Liver (tissue), 9 donors: ENCODE results near the gene NDUFC2. TPM values are rescaled to one million over a fixed set of nuclear protein-coding genes. Genes with fewer than 3 reads are reported as not detected.

Experiments
- DNase-seq: peaks from one replicate; pipeline ENCODE4 v3.0.0-alpha.2; 2017; ENCODE audit warnings: low spot score
- H3K27ac ChIP-seq, 2 donors: one replicate each; pipeline ENCODE4 v1.7.0; 2013; ENCODE audit warnings: inconsistent platforms in 2 of 2, low read length in 2 of 2, control low read depth in 1 of 2, low read depth in 1 of 2, mild to moderate bottlenecking in 1 of 2
- H3K27me3 ChIP-seq, 4 donors: one replicate each; pipeline versions ENCODE4 v1.6.1 to v1.7.0; 2013; ENCODE audit warnings: low read length in 3 of 4, inconsistent platforms in 1 of 4, mild to moderate bottlenecking in 1 of 4, moderate library complexity in 1 of 4; ENCODE audit not compliant: control insufficient read depth in 4 of 4, insufficient read depth in 4 of 4
- H3K36me3 ChIP-seq, 4 donors: one replicate each; pipeline versions ENCODE4 v1.6.1 to v1.7.0; 2013; ENCODE audit warnings: low read length in 3 of 4, mild to moderate bottlenecking in 3 of 4, low read depth in 1 of 4, moderate library complexity in 1 of 4; ENCODE audit not compliant: control insufficient read depth in 4 of 4, insufficient read depth in 3 of 4
- H3K4me1 ChIP-seq, 4 donors: one replicate each; pipeline versions ENCODE4 v1.6.1 to v1.7.0; 2013; ENCODE audit warnings: low read length in 3 of 4, mild to moderate bottlenecking in 3 of 4, moderate library complexity in 1 of 4; ENCODE audit not compliant: control insufficient read depth in 4 of 4, insufficient read depth in 4 of 4
- H3K4me3 ChIP-seq, 3 donors: one replicate each; pipeline versions ENCODE4 v1.6.1 to v1.7.0; 2013; ENCODE audit warnings: low read length in 3 of 3, control low read depth in 1 of 3, low read depth in 1 of 3, mild to moderate bottlenecking in 1 of 3
- H3K9ac ChIP-seq, 2 donors: one replicate each; pipeline ENCODE4 v1.7.0; 2013; ENCODE audit warnings: low read length in 2 of 2, mild to moderate bottlenecking in 2 of 2, moderate library complexity in 2 of 2, control low read depth in 1 of 2, low read depth in 1 of 2
- H3K9me3 ChIP-seq, 4 donors: one replicate each; pipeline versions ENCODE4 v1.6.1 to v1.7.0; 2013; ENCODE audit warnings: low read length in 3 of 4; ENCODE audit not compliant: control insufficient read depth in 4 of 4
- CTCF ChIP-seq: fragments of 150-350 bp; IDR thresholded peaks from 2 replicates; pipeline ENCODE4 v1.5.1; 2017; ENCODE audit warnings: improper control_type of control experiment, low read depth, low read length; ENCODE audit not compliant: missing input control
- EGR1 ChIP-seq, 2 donors: IDR thresholded peaks; 2 replicates each; pipeline ENCODE4 v1.6.1; 2016 to 2018; ENCODE audit warnings: antibody characterized with exemption in 2 of 2, low read depth in 2 of 2
- FOXA2 ChIP-seq: IDR thresholded peaks from 2 replicates; pipeline ENCODE4 v1.6.1; 2016; ENCODE audit warnings: antibody characterized with exemption
- GABPA ChIP-seq, 2 donors: IDR thresholded peaks in 1 of 2; conservative IDR thresholded peaks in 1 of 2; 2 replicates each; pipeline ENCODE4 v1.6.1; 2016; ENCODE audit warnings: antibody characterized with exemption in 2 of 2, mild to moderate bottlenecking in 1 of 2, moderate library complexity in 1 of 2
- HNF4G ChIP-seq: IDR thresholded peaks from 2 replicates; pipeline ENCODE4 v1.6.1; 2016; ENCODE audit warnings: antibody characterized with exemption
- JUND ChIP-seq, 2 donors: IDR thresholded peaks; 2 replicates each; pipeline ENCODE4 v1.6.1; 2016; ENCODE audit warnings: antibody characterized with exemption in 2 of 2
- MAX ChIP-seq: IDR thresholded peaks from 2 replicates; pipeline ENCODE4 v1.6.1; 2016; ENCODE audit warnings: antibody characterized with exemption
- NR2F2 ChIP-seq: IDR thresholded peaks from 2 replicates; pipeline ENCODE4 v1.6.1; 2016; ENCODE audit warnings: antibody characterized with exemption
- RAD21 ChIP-seq, 2 donors: IDR thresholded peaks; 2 replicates each; pipeline ENCODE4 v1.6.1; 2016; ENCODE audit warnings: antibody characterized with exemption in 2 of 2, mild to moderate bottlenecking in 2 of 2
- RXRA ChIP-seq, 2 donors: IDR thresholded peaks; 2 replicates each; pipeline ENCODE4 v1.6.1; 2017 to 2018; ENCODE audit warnings: antibody characterized with exemption in 2 of 2, mild to moderate bottlenecking in 1 of 2
- SP1 ChIP-seq: IDR thresholded peaks from 2 replicates; pipeline ENCODE4 v1.6.1; 2018; ENCODE audit warnings: antibody characterized with exemption, mild to moderate bottlenecking
- TAF1 ChIP-seq: conservative IDR thresholded peaks from 2 replicates; pipeline ENCODE4 v1.6.1; 2016; ENCODE audit warnings: antibody characterized with exemption, mild to moderate bottlenecking
- YY1 ChIP-seq: IDR thresholded peaks from 2 replicates; pipeline ENCODE4 v1.6.1; 2016; ENCODE audit warnings: antibody characterized with exemption, mild to moderate bottlenecking
- ZBTB33 ChIP-seq: IDR thresholded peaks from 2 replicates; pipeline ENCODE4 v1.6.1; 2016; ENCODE audit warnings: antibody characterized with exemption
- WGBS: extraction: QIAGEN DNeasy Blood & Tissue Kit; methylation state at CpG from one replicate; pipeline ENCODE4 v1.1.7; 2013; 5-methylcytosine and 5-hydroxymethylcytosine counted together
- polyA plus RNA-seq, 2 donors: library from polyadenylated mRNA; stranded (reverse) in 1 of 2; unstranded in 1 of 2; fragments of 200-250 nt in 1 of 2; fragments of >200 nt in 1 of 2; fragmentation: Nextera tagmentation in 1 of 2; extraction: Ambion mirVana in 1 of 2; gene quantifications; one replicate each; pipeline versions ENCODE4 v1.2.1 to v1.2.3, GENCODE V29; 2013 to 2015
- total RNA-seq, 2 donors: library from RNA; depleted of rRNA; stranded (reverse); fragments of >200 nt; gene quantifications; one replicate each; pipeline ENCODE4 v1.2.3, GENCODE V29; 2014
- TF ChIP-seq, protein P1 (sequence below): IDR thresholded peaks from 2 replicates; pipeline ENCODE4 v1.6.1; 2016; ENCODE audit warnings: antibody characterized with exemption
- donor health status: healthy.
- donor health status: healthy.
- donor health status: healthy.
- donor health status: healthy.
- donor health status: healthy.

NDUFC2 gene
- total and polyA plus RNA-seq, 4 donors = 86.9 to 783 (median 199) TPM

- no peak for DNase-seq
- no peaks in the 10 kb centered on the region for H3K27me3 ChIP-seq
- H3K4me3 ChIP-seq = no peak overlapping the region
- H3K9ac ChIP-seq = no peak overlapping the region
- WGBS = 97% methylated on average over 5 of the region's 5 CpGs
- TF ChIP-seq EGR1 (IDR thresholded peaks at IDR 0.05; ENCODE audit: low read depth in 2 of 2) (no peak), GABPA (IDR thresholded peaks at IDR 0.05 in 1 of 2, conservative IDR thresholded peaks at IDR 0.05 in 1 of 2) (no peak), SP1 (no peak), NR2F2 (no peak)
- no peaks in the 10 kb centered on the region for H3K9me3 ChIP-seq
- peaks cover 4 to 25% (median 9%) of the 10 kb centered on the region in 4 donors for H3K36me3 ChIP-seq
- peaks cover 0 to 2% (median 0%) of the 10 kb centered on the region in 4 donors for H3K4me1 ChIP-seq
- H3K27ac ChIP-seq = no peak overlapping the region
These were observed 30.7 kb upstream of the NDUFC2 start for GRCh38 chr11:78110351-78110750.

DNA sequence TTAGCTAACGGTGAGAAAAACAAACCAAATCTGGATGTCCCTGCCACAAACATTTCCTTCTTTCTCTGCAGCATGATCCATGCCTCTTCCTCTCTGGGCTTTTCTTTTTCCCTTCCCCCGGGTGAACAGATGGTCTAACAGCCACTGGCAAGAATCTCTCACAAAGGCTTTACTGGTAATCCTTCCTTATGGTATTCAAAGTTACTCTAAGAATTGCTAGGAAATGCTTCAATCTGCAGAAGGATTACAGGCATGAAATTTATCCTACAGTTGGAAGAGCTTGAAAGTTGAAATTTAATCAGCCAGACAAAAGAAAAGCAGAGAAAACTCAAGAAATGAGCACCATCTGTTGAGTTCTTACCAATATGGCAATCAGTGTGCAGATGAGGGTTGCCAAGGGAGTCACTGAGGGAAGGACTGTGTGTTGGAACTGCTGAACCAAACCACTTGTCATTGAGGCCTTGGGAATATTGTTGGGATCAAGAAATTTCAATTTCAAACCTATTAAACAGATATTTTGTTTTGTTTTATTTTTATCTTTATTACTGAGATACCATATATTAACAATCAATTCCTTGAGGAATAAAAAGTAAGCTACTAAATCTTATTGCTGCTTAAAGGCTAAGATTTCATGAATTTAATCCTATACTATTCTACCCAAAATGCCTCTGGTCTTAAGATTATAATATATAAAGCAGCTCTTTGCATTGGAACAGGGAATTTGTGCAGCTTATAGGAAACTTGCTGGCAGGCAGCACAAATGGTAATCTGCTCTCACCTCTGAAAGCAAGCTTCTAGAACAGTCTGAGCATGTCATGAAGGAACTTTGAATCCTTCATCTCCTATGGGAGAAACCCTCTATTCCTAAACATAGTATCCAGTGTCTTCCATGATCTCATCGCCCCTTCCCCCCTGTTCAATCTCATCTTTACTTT lies 29.7 kb upstream of the NDUFC2 start:
- no peak for TF ChIP-seq CTCF
- H3K27ac ChIP-seq = no peak overlapping the region
- peaks cover 4 to 25% (median 9%) of the 10 kb centered on the region in 4 donors for H3K36me3 ChIP-seq
- H3K4me3 ChIP-seq = no peak overlapping the region
- no peak overlapping the region for H3K9ac ChIP-seq
- 90% methylated on average over 3 of the region's 3 CpGs for WGBS
- DNase-seq = no peak
- H3K27me3 ChIP-seq = no peaks in the 10 kb centered on the region
- peaks cover 0 to 2% (median 0%) of the 10 kb centered on the region in 4 donors for H3K4me1 ChIP-seq
- H3K9me3 ChIP-seq = no peaks in the 10 kb centered on the region

DNA sequence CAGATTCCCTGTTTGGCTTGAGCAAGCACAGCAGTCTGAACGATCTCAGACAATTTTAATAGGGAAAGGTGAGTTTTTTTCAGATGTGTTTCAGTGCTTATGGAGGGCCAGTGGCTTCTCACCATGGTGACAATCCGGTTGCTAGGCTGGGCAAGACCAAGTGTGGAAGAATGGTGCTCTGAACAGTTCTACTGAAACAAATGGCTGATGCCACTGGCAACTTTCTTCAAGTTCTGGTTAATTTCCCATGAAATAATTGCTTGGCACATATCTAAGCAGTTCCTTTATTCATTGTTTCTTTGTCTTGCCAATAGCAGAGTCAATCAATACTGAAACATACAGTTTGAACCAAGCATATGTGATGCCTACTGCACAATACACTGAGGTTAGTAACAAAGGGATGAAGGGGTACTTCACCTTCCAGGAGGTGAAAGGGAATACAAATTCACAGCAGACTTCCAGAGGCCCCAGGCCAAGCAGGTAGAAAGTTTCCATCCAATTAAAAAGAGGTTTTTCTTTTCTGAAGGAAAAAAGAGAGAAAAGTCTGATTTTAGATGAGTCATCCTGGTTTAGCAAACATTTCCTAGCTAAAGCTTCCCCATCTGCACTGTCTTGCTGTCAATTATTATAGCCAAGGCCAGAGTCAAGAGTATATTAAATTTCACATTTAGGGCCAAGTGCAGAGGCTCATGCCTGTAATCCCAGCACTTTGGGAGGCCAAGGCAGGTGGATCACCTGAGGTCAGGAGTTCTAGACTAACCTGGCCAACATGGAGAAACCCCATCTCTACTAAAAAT lies 21.2 kb upstream of the NDUFC2 start:
- H3K9ac ChIP-seq = no peak overlapping the region
- H3K36me3 ChIP-seq = peaks cover 2 to 18% (median 12%) of the 10 kb centered on the region in 4 donors
- H3K27ac ChIP-seq = no peak overlapping the region
- TF ChIP-seq TAF1 (no peak), GABPA (IDR thresholded peaks at IDR 0.05 in 1 of 2, conservative IDR thresholded peaks at IDR 0.05 in 1 of 2) (no peak), MAX (no peak), EGR1 (IDR thresholded peaks at IDR 0.05; ENCODE audit: low read depth in 2 of 2) (no peak), YY1 (no peak), SP1 (no peak), ZBTB33 (no peak), CTCF (no peak), JUND (IDR thresholded peaks at IDR 0.05) (no peak), RAD21 (IDR thresholded peaks at IDR 0.05) (no peak), NR2F2 (no peak), RXRA (IDR thresholded peaks at IDR 0.05) (no peak), FOXA2 (no peak), HNF4G (no peak)
- TF ChIP-seq, protein P1, sequence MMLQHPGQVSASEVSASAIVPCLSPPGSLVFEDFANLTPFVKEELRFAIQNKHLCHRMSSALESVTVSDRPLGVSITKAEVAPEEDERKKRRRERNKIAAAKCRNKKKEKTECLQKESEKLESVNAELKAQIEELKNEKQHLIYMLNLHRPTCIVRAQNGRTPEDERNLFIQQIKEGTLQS = no peak

More for the DNA sequence above, 21.2 kb upstream of the NDUFC2 start:
- Histone ChIP-seq H3K4me3 (no peak overlapping the region), H3K27me3 (no peaks in the 10 kb centered on the region), H3K4me1 (no peaks in the 10 kb centered on the region), H3K9me3 (no peaks in the 10 kb centered on the region)
- no peak for DNase-seq
- 96% methylated on average over 2 of the region's 2 CpGs for whole genome bisulfite sequencing
